GM15510 (cell line): ENCODE data around the gene KBTBD4.

ENCODE experiments used
- POLR2A ChIP-seq: IDR thresholded peaks from 3 replicates; pipeline ENCODE4 v1.6.1; 2011; ENCODE audit warnings: borderline replicate concordance; ENCODE audit not compliant: insufficient read length; ENCODE audit errors: extremely low read depth

The KBTBD4 gene

DNA sequence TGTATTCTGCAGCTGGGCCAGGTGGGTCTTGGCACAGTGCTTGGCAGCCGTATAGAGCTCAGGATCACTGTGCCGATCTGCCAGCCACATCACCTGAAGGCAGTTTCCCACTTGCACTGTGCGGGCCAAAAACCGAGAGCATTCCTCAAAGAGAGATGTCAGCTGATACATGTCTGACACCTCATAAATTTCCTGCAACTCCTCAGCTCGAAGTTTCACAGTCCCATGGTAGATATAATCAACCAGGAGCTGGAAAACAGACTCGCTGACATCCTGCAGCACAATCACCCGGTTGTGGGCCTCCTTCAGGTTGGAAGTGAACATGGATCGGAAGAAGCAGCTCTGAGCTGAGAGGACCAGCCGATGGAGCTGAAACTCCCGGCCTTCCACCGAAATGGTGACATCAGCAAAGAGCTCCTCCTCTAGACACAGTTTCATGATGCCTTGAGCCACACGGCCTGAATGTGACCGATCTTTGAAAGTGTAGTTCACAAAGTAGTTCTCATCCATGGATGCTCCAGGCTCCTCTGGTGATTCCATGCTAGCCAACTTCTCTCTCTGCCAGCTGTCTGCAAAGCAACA, 1.2 kb downstream of the KBTBD4 start:
- no peak for TF ChIP-seq POLR2A

DNA sequence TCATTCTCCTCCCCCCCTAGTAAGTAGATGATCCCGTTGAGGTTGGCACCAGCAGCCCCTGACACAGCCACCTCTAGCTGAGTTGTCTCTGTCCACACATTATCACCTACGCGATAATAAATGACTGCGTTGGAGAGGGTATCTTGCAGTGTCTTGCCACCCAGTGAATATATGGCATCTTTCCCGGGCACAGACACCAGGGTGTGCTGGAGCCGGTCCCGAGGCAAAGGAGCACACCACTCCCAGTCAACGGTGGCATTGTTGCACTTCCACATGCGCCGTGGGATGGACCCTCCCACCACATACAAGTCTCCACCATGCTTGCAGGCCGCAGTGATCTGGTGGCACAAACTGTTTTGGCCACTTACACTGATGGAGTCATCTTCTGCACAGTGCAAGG, 5.4 kb downstream of the KBTBD4 start:
- no peak for TF ChIP-seq POLR2A

DNA sequence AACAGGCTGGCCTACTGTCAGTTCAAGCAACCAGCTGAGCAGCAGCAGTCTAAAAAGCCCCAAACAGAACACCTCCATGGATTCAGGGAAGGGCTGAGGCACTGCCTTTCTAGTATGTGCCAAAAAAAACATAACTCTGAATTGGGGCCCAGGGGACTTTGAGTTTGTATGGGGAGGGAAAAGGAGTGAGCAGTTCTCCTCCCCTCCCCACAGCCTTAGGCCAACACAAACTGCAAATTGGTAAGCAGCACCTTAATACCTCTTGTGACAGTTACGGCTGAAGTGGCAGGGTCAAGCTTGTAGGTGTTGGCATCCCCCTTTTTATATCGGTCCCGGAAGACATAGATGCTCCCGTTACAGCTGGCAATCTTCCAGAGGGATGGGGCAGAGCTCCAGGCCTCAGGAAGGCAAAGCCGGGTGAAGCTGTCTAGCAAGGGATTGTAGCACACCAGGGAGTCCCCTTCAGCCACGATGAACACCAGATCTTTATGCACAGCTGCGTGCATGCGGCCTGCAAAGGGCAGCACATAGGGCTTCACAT, 6.0 kb downstream of the KBTBD4 start:
- TF ChIP-seq POLR2A = no peak

DNA sequence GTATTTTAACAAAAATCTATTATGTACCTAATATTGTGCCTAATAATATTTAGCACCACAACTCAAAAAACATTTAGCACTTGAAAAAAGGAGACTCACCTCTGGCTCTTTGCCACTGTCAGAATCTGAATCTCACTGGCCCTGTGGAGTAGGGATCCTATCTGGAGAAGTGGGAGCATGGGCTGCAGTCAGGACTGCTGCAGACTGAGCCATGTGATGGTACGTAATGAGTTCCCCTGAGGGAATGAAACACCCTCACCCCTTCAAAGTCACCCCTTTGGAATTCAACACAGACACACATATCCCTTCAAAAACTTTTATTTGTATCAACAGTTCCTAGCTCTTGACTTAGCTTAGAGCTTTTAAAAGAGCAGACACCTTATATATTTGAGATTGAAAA, 6.9 kb downstream of the KBTBD4 start:
- no peak for TF ChIP-seq POLR2A

DNA sequence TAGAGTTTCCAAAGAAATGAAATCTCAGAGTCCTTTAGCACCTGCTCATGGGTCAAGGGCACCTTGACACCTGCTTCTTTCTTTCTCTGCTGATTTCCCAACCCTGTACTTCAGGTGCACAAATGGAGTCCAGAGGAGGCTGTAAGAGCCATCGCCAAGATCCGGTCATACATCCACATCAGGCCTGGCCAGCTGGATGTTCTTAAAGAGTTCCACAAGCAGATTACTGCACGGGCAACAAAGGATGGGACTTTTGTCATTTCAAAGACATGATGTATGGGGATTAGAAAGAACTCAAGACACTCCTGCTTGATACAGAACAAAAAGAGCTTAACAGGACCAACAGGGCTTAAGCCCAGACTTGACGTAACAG, 7.4 kb downstream of the KBTBD4 start:
- no peak for TF ChIP-seq POLR2A

DNA sequence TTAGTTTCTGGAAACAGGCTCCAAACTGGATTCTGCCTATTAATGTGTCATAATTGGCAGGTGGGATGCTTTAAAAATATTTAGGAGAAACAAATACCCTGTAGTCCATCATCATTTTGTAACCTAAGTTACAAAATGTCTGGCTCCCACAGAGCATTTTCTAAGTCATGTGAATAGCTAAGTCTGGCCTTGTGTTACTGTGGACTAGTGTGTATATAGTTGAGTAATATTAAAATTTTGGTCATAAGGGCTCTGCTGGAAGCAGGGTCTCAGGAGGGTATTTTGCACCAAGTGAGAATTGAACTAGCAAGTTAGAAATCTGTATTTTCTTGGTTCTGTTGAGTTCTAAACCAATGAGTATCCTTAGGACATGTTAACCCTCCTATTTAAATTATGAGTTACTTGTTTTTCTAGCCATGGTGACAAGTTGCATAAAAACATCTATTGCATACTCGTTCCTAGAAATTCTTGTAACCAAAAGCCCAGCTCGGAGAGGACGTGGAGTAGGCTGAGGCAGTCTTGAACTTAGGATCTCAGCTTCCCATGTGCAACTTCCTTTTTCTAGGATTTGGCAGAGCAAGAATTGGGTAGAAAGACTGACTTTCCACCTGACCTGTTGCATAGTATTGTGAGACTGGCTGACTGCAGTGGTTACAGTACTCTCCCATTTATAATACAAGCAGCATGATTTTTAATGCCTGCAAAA, 8.0 kb downstream of the KBTBD4 start:
- no peak for TF ChIP-seq POLR2A

DNA sequence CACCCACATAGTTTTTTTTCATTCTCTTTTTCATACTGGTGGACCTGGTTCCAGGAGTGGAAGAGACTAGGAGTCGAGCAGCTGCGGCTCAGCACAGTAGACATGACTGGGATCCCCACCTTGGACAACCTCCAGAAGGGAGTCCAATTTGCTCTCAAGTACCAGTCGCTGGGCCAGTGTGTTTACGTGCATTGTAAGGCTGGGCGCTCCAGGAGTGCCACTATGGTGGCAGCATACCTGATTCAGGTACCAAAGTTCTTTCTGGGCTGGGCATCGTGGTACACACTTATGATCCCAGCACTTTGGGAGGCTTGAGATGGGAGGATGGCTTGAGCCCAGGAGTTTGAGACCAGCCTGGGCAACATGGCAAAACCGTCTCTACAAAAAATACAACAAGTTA, 9.1 kb downstream of the KBTBD4 start:
- no peak for TF ChIP-seq POLR2A

DNA sequence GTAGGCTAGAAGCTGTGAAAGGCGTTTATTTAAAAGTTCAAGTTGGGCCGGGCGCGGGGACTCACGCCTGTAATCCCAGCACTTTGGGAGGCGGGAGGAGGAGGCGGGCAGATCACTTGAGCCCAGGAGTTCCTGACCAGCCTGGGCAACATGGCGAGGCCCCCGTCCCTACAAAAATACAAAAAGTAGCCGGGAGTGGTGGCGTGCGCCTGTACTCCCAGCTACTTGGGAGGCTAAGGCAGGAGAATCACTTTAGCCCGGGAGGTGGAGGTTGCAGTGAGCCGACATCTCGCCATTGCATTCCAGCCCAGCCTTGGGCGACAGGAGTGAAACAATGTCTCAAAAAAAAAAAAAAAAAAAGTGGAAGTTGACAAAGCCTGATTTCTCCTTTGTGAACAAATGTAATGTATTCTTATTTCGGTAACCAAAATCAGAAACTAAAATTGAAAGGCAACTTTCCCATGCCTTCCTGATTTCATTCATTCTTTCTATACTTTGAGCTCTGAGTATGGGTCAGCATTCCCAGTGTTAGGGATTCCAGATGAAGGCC, 12.5 kb downstream of the KBTBD4 start:
- no peak for TF ChIP-seq POLR2A

DNA sequence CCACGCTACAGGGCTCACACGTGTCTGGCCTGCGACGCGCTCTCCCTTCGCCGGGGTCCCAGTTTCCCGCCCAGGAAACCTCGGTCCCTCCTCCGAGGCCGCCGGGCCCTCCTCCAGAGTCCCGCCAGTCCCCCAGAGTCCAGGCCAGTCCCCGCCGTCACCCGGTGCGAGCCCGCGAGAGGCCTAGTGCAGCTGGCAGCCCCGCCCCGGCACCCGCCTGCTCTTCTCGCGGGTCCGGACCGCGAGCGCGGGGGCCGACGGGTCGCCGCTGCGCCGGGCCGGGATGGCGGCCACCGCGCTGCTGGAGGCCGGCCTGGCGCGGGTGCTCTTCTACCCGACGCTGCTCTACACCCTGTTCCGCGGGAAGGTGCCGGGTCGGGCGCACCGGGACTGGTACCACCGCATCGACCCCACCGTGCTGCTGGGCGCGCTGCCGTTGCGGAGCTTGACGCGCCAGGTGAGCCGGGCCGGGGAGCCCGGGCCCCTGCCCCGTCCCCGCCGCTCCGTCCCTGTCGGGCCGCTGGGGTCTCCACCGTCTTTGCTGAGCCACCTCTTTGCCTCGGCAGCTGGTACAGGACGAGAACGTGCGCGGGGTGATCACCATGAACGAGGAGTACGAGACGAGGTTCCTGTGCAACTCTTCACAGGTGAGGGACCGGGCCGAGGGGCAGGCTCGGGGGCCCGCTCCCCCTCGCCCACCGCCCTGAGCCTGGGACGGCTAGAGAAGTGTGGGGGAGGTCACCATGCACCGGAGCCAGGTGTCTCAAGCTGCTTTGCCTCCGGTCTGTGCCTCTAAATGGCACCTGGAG, 13.2 kb downstream of the KBTBD4 start, which contains the start of gene PTPMT1:
Gene PTPMT1 (plus strand): TSS at position 260 of the 809 bp plus-strand sequence. CDS start 24 bp downstream, at position 284.
- peak; percentile 93 for TF ChIP-seq POLR2A

DNA sequence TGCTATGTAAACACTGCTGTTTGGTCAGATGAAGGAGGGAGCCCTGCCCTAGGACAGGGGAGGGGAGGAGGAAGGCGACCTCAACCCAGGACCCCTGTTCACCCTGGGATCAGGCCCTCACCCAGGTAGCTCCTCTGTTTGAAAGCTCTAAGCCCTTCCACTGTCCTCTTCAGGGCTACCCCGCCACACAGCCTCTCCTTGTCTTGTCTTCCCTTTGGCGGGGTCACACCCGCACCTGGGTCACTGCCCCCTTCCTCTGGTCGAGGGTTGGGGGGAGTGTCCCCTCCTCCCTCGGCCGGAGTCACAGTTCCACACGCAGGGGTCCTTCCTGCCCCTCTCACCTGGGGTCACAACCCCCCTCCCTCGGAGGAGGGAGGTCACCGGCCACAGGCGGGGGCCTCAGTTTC, 13.8 kb downstream of the KBTBD4 start:
- TF ChIP-seq POLR2A = no peak

DNA sequence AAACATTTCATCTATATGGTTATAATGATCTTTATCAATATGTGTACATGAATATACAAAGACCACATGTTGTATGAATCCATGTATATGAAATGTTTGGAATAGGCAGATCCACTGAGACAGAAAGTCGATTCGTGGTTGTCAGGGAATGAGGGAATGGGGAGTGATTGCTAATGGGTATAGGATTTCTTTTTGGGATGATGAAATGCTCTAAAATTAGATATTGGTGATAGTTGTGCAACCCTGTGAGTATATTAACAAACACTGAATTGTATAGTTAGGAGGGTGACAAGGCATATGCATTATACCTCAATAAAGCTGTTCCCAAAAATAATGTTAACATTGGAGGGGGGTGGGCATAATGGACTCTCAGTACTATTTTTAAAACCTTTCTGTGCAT, 18.3 kb downstream of the KBTBD4 start:
- no peak for TF ChIP-seq POLR2A

DNA sequence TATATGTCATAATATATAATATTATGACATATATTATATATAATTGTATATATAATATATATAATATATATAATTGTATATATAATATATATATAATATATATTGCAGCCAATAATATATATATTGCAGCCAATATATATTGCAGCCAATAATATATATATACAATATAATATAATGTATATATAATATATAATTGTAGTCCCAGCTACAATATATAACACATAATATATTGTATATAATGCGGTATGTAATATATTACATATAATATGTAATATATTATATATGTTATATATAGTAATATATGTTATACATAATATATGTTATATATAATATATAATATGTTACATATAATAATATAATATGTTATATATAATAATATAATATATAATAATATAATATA, 20.1 kb downstream of the KBTBD4 start:
- TF ChIP-seq POLR2A = no peak

DNA sequence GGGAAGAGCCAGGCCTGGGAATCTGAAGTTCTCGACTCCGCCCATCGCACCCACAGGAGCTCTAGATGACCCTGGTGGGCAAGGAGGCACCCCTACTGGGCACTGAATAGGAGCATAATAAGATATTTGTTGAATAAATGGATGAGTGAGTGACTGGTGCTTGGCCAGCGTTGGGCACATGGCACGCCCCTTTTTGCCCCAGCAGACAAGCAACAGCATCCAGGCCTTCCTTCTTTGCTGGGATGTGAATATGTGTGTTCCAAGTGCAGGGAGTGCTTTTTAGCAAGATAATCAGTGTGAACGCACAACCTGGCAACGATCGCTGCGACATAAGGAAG, 25.4 kb downstream of the KBTBD4 start:
- no peak for TF ChIP-seq POLR2A

DNA sequence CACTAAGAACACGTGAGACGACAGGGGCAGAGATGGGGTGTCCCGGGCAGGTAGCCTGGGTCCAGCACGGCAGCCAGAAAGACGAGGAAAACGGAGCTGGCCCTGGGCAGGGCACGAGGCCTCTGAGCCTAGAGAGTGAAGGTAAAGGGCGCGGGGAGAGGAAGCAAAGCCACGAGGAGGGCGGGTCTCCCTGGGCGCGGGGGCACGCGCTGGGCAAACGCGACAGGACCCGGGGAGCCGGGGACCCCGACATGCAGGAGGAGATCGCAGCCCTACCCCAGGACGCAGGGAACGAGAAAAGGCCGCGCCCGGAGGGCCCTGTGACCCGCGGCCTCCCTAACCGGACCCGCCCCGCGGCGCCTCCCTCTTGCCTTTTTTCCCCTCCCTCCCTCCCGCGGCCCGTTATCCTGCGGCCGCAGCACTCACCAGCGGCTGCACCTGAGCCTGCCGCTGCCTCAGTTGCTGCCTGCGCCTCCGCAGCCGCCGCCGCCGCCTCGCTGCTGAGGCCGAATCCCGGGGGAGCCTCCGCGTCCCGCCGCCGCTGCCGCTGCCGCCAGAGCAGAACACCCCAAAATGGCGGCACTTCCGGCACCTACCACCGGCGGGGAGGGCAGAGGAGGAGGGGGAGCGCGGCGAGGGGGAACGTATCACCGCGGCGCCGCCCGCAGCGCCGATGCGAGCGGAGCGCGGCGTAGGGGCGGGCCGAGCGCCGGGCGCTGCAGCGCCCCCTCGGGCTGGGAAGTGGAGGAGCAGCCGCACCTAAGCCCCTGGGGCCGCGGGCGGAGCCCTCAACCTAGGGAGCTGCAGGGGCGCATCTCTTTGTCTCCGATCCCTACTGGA, 26.0 kb downstream of the KBTBD4 start, which contains the start of gene CELF1:
Gene CELF1 (minus strand): TSS at position 567 of the 840 bp plus-strand sequence. CDS start 53,609 bp downstream, outside the sequence.
- TF ChIP-seq POLR2A = peak; percentile 87
